OCI-M2 (cell line): ENCODE data around the gene C14orf180.
"Not testable (repeated sequence)": the region's sequence is repeated elsewhere in the genome, so short reads cannot be mapped to it uniquely, and the experiment has no call there.

ENCODE experiments used
- DNase-seq: peaks from one replicate; lab custom pipeline; 2025; ENCODE audit not compliant: unreplicated experiment; lab: John Stamatoyannopoulos, UW

C14orf180 gene

GRCh38 chr14:104604458-104605449, 25.2 kb downstream of the C14orf180 start, which contains the start of gene TMEM179:
TMEM179 (minus strand) TSS chr14:104604772; CDS start chr14:104604741, 31 bp downstream.
- DNase-seq: no peak

DNA sequence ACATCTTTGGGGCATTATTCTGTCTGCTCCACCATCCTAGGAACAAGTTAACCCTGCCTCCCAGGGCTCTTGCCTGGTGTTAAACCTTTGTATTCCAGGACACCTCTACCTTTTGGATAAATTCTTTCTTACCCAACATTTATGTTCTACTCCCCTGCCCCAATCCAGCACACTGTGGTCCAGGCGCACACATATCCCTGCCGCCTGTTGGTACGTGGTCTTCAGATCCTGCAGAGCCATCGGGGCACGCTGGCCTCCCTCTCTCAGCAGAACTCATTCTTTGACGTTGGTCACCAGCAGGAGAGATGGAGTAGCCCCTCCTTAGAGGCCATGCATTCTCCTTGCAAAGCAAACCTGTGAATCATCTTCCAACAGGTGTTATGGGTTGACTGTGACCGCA, 30.1 kb downstream of the C14orf180 start:
- DNase-seq: no peak

GRCh38 chr14:104610749-104611310, 31.3 kb downstream of the C14orf180 start:
- DNase-seq: no peak

DNA sequence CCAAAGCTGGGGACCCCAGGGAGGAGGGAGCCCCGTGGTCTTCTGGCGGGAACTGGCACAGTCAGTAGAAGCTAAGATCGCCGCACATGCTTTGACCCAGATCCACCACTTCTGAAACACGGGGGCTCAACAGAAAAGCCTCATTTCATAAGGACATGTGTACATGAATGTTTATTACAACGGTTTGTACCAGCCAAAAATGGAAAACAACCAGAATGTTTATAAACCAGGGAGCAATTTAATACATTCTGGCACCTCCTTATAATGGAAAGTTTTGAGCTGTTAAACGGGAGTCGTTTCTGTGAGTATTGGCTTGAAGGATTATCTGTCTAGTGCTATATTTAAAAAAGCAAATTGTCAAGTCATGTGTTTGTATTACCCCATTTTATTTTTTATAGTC, 32.3 kb downstream of the C14orf180 start:
- DNase-seq: no peak

GRCh38 chr14:104614126-104614812, 34.7 kb downstream of the C14orf180 start:
- no peak for DNase-seq

DNA sequence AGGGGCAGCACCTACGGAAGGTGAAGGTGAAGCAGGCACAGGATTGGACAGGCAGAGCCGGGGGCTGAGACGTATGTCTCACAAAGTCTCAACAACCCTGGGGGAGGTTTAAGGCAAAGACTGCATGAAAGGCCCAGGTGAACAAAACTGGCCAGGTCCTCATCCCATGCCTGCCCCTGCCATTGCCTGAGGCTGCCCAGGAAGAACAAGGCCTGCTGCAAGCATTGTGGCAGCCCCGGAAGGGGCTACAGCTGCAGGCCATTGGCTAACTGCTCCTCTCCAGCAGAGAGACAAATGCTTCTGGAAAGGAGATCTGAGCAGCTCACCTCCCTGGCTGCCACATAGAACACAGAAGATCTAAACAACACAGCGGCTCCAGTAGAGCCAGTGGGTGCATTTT, 45.4 kb downstream of the C14orf180 start:
- DNase-seq: no peak

DNA sequence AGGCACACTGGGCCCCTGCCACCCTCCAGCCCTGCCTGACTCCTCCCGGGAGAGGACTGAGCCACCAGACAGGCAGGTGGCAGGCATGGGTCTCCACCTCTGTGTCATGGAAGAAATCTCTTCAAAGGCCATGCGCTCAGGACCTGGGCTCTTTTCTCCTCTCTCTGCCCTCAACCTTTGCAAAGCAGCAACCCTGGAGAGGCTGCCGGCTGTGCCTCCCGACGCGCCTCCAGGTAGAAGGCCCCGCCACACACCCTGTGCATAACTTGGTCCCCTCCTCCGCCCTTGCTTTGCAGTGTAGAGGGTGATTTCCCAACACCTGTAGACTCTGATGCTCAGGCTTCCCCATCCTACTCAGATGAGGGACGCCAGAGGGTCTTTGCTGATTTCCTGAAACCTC, 53.2 kb downstream of the C14orf180 start:
- DNase-seq: no peak

GRCh38 chr14:104633276-104634137, 53.9 kb downstream of the C14orf180 start:
- DNase-seq: no peak

DNA sequence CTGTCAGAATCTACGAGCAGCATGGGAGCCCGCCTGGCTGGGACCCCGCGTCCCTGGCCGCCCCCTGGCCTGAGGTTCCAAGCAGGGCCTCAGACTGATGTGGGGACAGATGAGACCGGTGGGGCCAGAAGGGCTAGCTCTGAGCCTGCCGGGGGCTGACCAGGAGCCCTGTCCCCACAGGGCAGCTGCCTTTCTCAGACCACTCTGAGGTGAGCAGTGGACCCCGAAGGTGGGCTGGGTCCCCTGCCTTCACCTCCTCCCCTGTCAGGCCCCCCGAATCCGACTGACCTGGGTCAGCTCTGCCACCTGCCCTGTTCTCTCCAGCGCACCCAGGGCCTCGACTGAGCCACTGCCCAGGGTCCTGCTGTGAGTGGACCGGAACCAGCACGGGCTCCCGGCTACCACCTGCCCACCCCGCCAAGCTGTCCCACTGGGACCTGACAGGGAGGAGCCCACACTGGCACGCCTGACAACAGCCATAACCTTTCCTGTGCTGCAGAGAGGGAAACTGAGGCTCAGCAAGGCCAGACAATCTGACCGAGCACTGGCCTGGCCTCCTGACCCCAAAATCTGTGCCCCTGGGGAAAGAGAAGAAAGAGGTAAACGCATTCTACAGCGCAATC, 54.7 kb downstream of the C14orf180 start:
- DNase-seq: no peak

- DNase-seq: no peak
These were observed 55.5 kb downstream of the C14orf180 start for GRCh38 chr14:104634886-104635570.

DNA sequence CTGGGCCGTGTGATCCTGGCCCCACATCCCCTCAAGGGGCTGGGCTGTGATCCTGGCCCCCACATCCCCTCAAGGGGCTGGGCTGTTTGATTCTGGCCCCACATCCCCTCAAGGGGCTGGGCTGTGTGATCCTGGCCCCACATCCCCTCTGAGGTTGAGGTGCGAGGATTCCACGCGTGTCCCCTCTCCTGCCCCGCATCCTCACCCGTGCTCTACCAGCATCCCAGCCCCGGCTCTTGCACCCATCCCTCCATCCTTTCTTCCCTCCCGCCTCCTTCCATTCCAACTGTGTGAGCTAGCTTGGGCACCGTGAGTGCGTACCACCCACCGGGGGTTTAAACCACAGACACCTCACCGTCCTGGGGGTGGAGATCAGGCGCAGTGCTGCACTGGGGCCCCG, 56.2 kb downstream of the C14orf180 start:
- no peak for DNase-seq

GRCh38 chr14:104636131-104636530, 56.6 kb downstream of the C14orf180 start:
- DNase-seq: no peak

DNA sequence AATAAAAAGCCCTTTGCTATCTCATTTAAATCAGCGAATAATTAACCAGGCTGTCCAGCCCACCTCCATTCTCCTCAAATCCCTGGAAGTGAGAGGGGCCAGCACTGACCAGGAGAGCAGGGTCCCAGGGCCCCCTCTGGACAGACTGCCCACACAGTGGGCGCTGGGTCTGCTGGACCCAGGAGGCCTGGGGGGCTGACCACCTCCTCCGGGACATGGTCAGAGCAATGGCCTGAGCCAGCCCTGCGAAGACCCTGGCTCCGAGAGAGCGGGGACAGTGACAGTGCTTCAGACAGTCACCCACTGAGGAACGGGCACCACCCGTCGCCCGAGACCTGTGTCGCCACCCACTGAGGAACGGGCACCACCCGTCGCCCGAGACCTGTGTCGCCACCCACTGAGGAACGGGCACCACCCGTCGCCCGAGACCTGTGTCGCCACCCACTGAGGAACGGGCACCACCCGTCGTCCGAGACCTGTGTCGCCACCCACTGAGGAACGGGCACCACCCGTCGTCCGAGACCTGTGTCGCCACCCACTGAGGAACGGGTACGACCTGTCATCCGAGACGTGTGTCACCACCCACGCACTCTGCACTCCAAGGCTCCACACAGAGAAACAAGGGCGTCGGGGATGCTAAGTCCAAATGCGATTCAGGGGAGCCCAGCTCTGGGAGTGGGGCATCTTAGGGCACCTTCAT, 57.4 kb downstream of the C14orf180 start:
- DNase-seq: not testable (repeated sequence)

- no peak for DNase-seq
These were observed 58.0 kb downstream of the C14orf180 start for GRCh38 chr14:104637546-104638003.

GRCh38 chr14:104638190-104638589, 58.6 kb downstream of the C14orf180 start:
- DNase-seq: no peak

DNA sequence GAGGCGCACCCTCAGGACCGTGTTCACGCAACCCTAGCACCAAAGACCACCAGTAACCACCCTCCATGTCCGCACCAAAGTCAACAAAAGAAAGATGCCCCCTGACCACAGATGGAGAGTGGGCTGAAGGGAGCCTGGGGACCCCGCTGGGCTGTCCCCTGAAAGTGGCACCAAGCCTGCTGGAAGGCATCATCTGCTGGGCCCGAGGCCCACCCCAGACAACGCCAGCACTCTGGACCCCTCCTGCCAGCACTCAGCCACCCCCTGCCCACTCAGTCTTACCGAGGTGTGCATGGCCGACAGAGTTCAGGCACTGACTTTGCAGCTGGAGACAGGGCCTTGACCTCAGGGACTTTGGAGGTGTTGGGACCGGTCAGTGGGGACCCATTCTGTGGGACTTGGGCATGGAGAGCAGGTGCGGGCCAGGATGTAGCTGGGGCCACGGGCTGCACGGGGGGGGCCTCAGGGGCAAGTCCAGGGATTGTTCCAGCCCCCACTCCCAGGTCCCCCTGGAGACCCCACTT, 59.4 kb downstream of the C14orf180 start:
- no peak for DNase-seq

DNA sequence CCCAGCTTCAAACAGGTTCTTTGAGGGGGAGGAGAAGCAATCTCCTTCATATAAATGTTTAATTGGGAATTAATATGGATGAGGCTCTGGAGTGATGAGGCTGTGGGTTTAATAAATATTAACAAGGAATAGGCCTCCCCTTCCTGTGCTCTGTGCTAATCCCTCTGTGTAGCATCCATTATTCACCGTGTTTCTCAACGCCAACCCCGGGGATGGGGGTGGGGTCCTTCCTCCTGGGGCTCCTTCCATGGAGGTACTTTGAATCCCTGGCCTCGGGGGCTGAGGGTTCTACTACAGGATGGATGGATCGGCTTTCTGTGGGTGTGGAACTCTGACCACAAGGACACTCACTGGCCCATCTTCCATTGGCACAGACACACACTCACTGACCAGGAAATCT, 59.9 kb downstream of the C14orf180 start:
- no peak for DNase-seq
